Neural cell (in vitro differentiated cells): ENCODE measurements around the gene JMJD7. TPM values are rescaled to one million over a fixed set of nuclear protein-coding genes. Genes with fewer than 3 reads are reported as not detected.

Experiments used
- H2AFZ ChIP-seq: fragments of 200-600, 300-800 bp; sonication (generic), shearing (Covaris generic); 2 replicates; pipeline ENCODE4 v1.6.0; 2014; ENCODE audit warnings: low read depth, mild to moderate bottlenecking, antibody characterized with exemption, low read length, moderate library complexity
- H3F3A ChIP-seq: fragments of 200-600 bp; shearing (Covaris generic); 2 replicates; pipeline ENCODE4 v1.6.1; 2016; ENCODE audit warnings: mild to moderate bottlenecking, moderate library complexity, mixed read lengths, antibody characterized with exemption, low read length; ENCODE audit not compliant: insufficient read depth, poor library complexity, severe bottlenecking
- H3K27ac ChIP-seq: fragments of 200-600, 300-800 bp; sonication (generic), shearing (Covaris generic); 2 replicates; pipeline ENCODE4 v1.5.1; 2014; ENCODE audit warnings: mild to moderate bottlenecking, low read length, moderate library complexity
- H3K27me3 ChIP-seq: fragments of 300-800, 200-600 bp; sonication (generic), shearing (Covaris generic); 2 replicates; pipeline ENCODE4 v1.6.0; 2014; ENCODE audit warnings: mild to moderate bottlenecking, low read depth, low read length, moderate library complexity; ENCODE audit not compliant: insufficient read depth
- H3K36me3 ChIP-seq: fragments of 300-800, 200-600 bp; sonication (generic), shearing (Covaris generic); 2 replicates; pipeline ENCODE4 v1.5.1; 2014; ENCODE audit warnings: mild to moderate bottlenecking, antibody characterized with exemption, low read length, moderate library complexity; ENCODE audit not compliant: insufficient read depth
- H3K4me2 ChIP-seq: fragments of 300-800, 200-600 bp; sonication (generic), shearing (Covaris generic); 2 replicates; pipeline ENCODE4 v1.6.0; 2014; ENCODE audit warnings: mild to moderate bottlenecking, low read length
- H3K4me3 ChIP-seq: fragments of 300-800, 200-600 bp; sonication (generic), shearing (Covaris generic); 2 replicates; pipeline ENCODE4 v1.5.1; 2014; ENCODE audit warnings: mild to moderate bottlenecking, low read length, moderate library complexity
- H3K79me2 ChIP-seq: fragments of 200-600 bp; shearing (Covaris generic); replicated peaks from 2 replicates; pipeline ENCODE4 v1.6.0; 2014; ENCODE audit warnings: mild to moderate bottlenecking, low read length, moderate library complexity; ENCODE audit not compliant: insufficient read depth
- H3K9ac ChIP-seq: fragments of 300-800, 200-600 bp; sonication (generic), shearing (Covaris generic); 2 replicates; pipeline ENCODE4 v1.6.1; 2016; ENCODE audit warnings: mild to moderate bottlenecking, low read length, mixed read lengths
- H3K9me2 ChIP-seq: fragments of 200-600 bp; shearing (Covaris generic); 2 replicates; pipeline ENCODE4 v1.6.1; 2016; ENCODE audit warnings: mild to moderate bottlenecking, low read length, mixed read lengths; ENCODE audit not compliant: insufficient read depth
- H3K9me3 ChIP-seq: fragments of 200-600, 300-800 bp; sonication (generic), shearing (Covaris generic); 2 replicates; pipeline ENCODE4 v1.6.1; 2016; ENCODE audit warnings: mild to moderate bottlenecking, mixed run types, low read length, moderate library complexity, mixed read lengths
- H4K20me1 ChIP-seq: fragments of 200-600 bp; shearing (Covaris generic); 2 replicates; pipeline ENCODE4 v1.6.1; 2016; ENCODE audit warnings: mild to moderate bottlenecking, mixed run types; ENCODE audit not compliant: insufficient read depth
- CTCF ChIP-seq: fragments of 450-650 bp; IDR thresholded peaks from 2 replicates; pipeline ENCODE4 v1.5.1; 2014; ENCODE audit warnings: antibody characterized with exemption, mild to moderate bottlenecking, moderate library complexity; ENCODE audit not compliant: poor library complexity, severe bottlenecking
- EP300 ChIP-seq: fragments of 450-650 bp; conservative IDR thresholded peaks from 2 replicates; pipeline ENCODE4 v1.6.1; 2014; ENCODE audit warnings: antibody characterized with exemption, mild to moderate bottlenecking, moderate library complexity; ENCODE audit not compliant: poor library complexity, severe bottlenecking
- EZH2 ChIP-seq: fragments of 200-600, 300-800 bp; shearing (Covaris generic), sonication (generic); IDR thresholded peaks from 2 replicates; pipeline ENCODE4 v1.6.1; 2014; ENCODE audit warnings: antibody characterized with exemption, low read length, borderline replicate concordance, mild to moderate bottlenecking; ENCODE audit not compliant: insufficient read depth, poor library complexity, severe bottlenecking
- MXI1 ChIP-seq: fragments of 450-650 bp; conservative IDR thresholded peaks from 2 replicates; pipeline ENCODE4 v1.6.1; 2014; ENCODE audit warnings: antibody characterized with exemption, mild to moderate bottlenecking; ENCODE audit not compliant: poor library complexity, severe bottlenecking
- POLR2AphosphoS5 ChIP-seq: IDR thresholded peaks from 2 replicates; pipeline ENCODE4 v1.6.1; 2012
- RAD21 ChIP-seq: fragments of 450-650 bp; conservative IDR thresholded peaks from 2 replicates; pipeline ENCODE4 v1.6.1; 2014; ENCODE audit warnings: antibody characterized with exemption, mild to moderate bottlenecking, moderate library complexity
- SMC3 ChIP-seq: fragments of 450-650 bp; conservative IDR thresholded peaks from 2 replicates; pipeline ENCODE4 v1.6.1; 2014; ENCODE audit warnings: antibody characterized with exemption, mild to moderate bottlenecking, moderate library complexity; ENCODE audit not compliant: poor library complexity
- TAF1 ChIP-seq: IDR thresholded peaks from 2 replicates; pipeline ENCODE4 v1.6.1; 2012; ENCODE audit warnings: low read depth
- polyA plus RNA-seq: library from polyadenylated mRNA; depleted of rRNA; stranded (reverse); fragments of >200 nt; gene quantifications from 2 replicates; pipeline ENCODE4 v1.2.3, GENCODE V29; 2014
- TF ChIP-seq, protein P1 (sequence below): IDR thresholded peaks from 2 replicates; pipeline ENCODE4 v1.6.1; 2012; ENCODE audit warnings: borderline replicate concordance

JMJD7 gene
- polyA plus RNA-seq, 1 donor from 2014 or later, result 14.0 TPM

- TF ChIP-seq EZH2, result no peak
- TF ChIP-seq MXI1, result no peak
- TF ChIP-seq EP300, result no peak
- no peak for TF ChIP-seq RAD21
- no peak for TF ChIP-seq SMC3
- TF ChIP-seq, protein P1, sequence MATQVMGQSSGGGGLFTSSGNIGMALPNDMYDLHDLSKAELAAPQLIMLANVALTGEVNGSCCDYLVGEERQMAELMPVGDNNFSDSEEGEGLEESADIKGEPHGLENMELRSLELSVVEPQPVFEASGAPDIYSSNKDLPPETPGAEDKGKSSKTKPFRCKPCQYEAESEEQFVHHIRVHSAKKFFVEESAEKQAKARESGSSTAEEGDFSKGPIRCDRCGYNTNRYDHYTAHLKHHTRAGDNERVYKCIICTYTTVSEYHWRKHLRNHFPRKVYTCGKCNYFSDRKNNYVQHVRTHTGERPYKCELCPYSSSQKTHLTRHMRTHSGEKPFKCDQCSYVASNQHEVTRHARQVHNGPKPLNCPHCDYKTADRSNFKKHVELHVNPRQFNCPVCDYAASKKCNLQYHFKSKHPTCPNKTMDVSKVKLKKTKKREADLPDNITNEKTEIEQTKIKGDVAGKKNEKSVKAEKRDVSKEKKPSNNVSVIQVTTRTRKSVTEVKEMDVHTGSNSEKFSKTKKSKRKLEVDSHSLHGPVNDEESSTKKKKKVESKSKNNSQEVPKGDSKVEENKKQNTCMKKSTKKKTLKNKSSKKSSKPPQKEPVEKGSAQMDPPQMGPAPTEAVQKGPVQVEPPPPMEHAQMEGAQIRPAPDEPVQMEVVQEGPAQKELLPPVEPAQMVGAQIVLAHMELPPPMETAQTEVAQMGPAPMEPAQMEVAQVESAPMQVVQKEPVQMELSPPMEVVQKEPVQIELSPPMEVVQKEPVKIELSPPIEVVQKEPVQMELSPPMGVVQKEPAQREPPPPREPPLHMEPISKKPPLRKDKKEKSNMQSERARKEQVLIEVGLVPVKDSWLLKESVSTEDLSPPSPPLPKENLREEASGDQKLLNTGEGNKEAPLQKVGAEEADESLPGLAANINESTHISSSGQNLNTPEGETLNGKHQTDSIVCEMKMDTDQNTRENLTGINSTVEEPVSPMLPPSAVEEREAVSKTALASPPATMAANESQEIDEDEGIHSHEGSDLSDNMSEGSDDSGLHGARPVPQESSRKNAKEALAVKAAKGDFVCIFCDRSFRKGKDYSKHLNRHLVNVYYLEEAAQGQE, result no peak
- no peak for TF ChIP-seq TAF1
- TF ChIP-seq CTCF, result no peak
- TF ChIP-seq POLR2AphosphoS5, result no peak
Measured at GRCh38 chr15:41856262-41856661, 28.4 kb downstream of the JMJD7 start.

DNA sequence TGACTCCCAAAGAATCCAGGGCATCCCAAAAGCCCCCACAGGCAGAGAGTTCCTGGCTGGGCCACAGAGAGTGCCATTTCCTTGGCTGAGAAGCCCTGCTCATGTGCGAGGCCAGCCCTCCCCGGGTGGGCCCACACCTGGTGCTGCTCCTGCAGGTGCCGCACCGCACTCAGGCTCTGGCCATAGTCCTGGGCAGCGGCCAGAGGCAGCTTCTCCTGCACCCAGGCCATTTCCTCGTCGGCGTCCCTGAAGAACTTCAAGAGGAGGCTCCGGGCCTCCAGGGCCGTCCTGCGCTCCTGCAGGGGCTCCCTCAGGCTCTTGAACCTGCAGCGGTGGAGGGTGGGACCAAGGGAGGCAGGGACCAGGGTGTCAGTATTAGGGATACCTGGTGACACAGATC is 28.8 kb downstream of the JMJD7 start:
- H3K27ac ChIP-seq, result no peak overlapping the region
- H2AFZ ChIP-seq, result no peak overlapping the region

More at GRCh38 chr15:41856262-41856661, 28.4 kb downstream of the JMJD7 start:
- Histone ChIP-seq H4K20me1 (no peaks in the 10 kb centered on the region), H3F3A (no peaks in the 10 kb centered on the region), H2AFZ (no peak overlapping the region), H3K79me2 (no peaks in the 10 kb centered on the region), H3K36me3 (no peaks in the 10 kb centered on the region), H3K4me3 (no peak overlapping the region), H3K9ac (no peak overlapping the region), H3K27ac (no peak overlapping the region), H3K27me3 (no peaks in the 10 kb centered on the region), H3K9me3 (no peaks in the 10 kb centered on the region), H3K9me2 (no peaks in the 10 kb centered on the region), H3K4me2 (no peak overlapping the region)

More for the DNA sequence above, 28.8 kb downstream of the JMJD7 start:
- no peak overlapping the region for H3K9ac ChIP-seq
- no peaks in the 10 kb centered on the region for H3K79me2 ChIP-seq
- no peak overlapping the region for H3K4me3 ChIP-seq
- H4K20me1 ChIP-seq, result no peaks in the 10 kb centered on the region
- H3K9me3 ChIP-seq, result no peaks in the 10 kb centered on the region
- H3K27me3 ChIP-seq, result no peaks in the 10 kb centered on the region
- TF ChIP-seq, protein P1, result no peak
- TF ChIP-seq EP300 (no peak), TAF1 (no peak), EZH2 (no peak), CTCF (no peak), RAD21 (no peak), MXI1 (no peak), POLR2AphosphoS5 (no peak), SMC3 (no peak)
- H3K9me2 ChIP-seq, result no peaks in the 10 kb centered on the region
- no peaks in the 10 kb centered on the region for H3F3A ChIP-seq
- no peak overlapping the region for H3K4me2 ChIP-seq
- H3K36me3 ChIP-seq, result no peaks in the 10 kb centered on the region
